Rectal smooth muscle tissue (tissue), 1 donor: ENCODE results near the gene EPHB2.
"Not testable (repeated sequence)": the region's sequence is repeated elsewhere in the genome, so short reads cannot be mapped to it uniquely, and the experiment has no call there.

ENCODE experiments used
- H3K27ac ChIP-seq: one replicate; pipeline ENCODE4 v1.7.0; 2013; ENCODE audit warnings: low read depth, low read length, inconsistent platforms
- H3K27me3 ChIP-seq: one replicate; pipeline ENCODE4 v1.7.0; 2013; ENCODE audit warnings: low read length; ENCODE audit not compliant: control insufficient read depth, insufficient read depth
- H3K36me3 ChIP-seq: one replicate; pipeline ENCODE4 v1.7.0; 2013; ENCODE audit warnings: low read length; ENCODE audit not compliant: control insufficient read depth, insufficient read depth
- H3K4me1 ChIP-seq: one replicate; pipeline ENCODE4 v1.7.0; 2013; ENCODE audit warnings: low read length; ENCODE audit not compliant: control insufficient read depth, insufficient read depth
- H3K4me3 ChIP-seq: one replicate; pipeline ENCODE4 v1.7.0; 2013; ENCODE audit warnings: low read length
- H3K9ac ChIP-seq: one replicate; pipeline ENCODE4 v1.7.0; 2013; ENCODE audit warnings: low read length

Gene EPHB2

GRCh38 chr1:22828484-22829308 is 118.1 kb downstream of the EPHB2 start:
- no peak overlapping the region for H3K4me3 ChIP-seq
- H3K4me1 ChIP-seq, result no peaks in the 10 kb centered on the region
- H3K36me3 ChIP-seq, result no peaks in the 10 kb centered on the region
- H3K27me3 ChIP-seq, result no peaks in the 10 kb centered on the region
- no peak overlapping the region for H3K9ac ChIP-seq
- no peak overlapping the region for H3K27ac ChIP-seq

DNA sequence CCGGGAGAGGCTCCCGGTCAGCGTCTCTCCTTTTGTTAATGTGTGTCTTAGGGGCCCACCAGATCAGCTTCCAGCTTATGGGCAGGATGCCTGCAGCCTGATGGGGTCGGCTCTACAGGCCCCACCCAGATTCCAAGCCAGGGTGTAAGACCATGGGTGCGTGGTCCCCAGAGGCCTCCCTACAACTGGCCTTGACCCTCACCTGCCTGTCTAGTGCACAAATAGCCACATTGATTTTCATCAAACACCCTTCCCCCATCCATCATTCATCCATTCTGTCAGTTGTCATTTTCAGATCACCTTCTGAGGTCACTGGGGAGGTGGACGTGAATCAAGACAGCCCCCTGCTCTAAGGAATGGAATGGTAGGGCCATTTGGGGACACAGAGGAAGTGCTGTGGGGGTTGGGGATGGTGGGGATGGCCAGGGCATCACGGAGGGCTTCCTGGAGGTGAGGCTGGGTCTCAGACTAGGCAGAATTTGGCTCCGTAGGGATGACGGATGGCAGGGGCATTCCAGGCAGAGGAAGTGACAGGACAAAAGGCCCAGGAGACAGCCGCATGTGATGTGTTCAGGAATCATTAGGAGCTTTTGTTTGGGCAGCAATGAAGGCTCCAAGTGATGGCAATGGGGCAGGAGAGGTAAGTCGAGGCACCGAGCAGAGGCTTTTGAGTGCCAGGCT is 118.8 kb downstream of the EPHB2 start:
- H3K27me3 ChIP-seq, result no peaks in the 10 kb centered on the region
- no peaks in the 10 kb centered on the region for H3K36me3 ChIP-seq
- H3K27ac ChIP-seq, result no peak overlapping the region
- no peaks in the 10 kb centered on the region for H3K4me1 ChIP-seq
- H3K4me3 ChIP-seq, result no peak overlapping the region
- no peak overlapping the region for H3K9ac ChIP-seq

- Histone ChIP-seq H3K4me1 (no peaks in the 10 kb centered on the region), H3K27me3 (no peaks in the 10 kb centered on the region), H3K9ac (no peak overlapping the region), H3K36me3 (no peaks in the 10 kb centered on the region), H3K4me3 (no peak overlapping the region), H3K27ac (no peak overlapping the region)
Observed at GRCh38 chr1:22830041-22830566, 119.5 kb downstream of the EPHB2 start.

- no peaks in the 10 kb centered on the region for H3K4me1 ChIP-seq
- no peak overlapping the region for H3K4me3 ChIP-seq
- no peak overlapping the region for H3K9ac ChIP-seq
- no peaks in the 10 kb centered on the region for H3K27me3 ChIP-seq
- no peak overlapping the region for H3K27ac ChIP-seq
- no peaks in the 10 kb centered on the region for H3K36me3 ChIP-seq
Observed at GRCh38 chr1:22830757-22831340, 120.2 kb downstream of the EPHB2 start.

- no peaks in the 10 kb centered on the region for H3K4me1 ChIP-seq
- no peak overlapping the region for H3K4me3 ChIP-seq
- H3K27me3 ChIP-seq, result no peaks in the 10 kb centered on the region
- H3K9ac ChIP-seq, result no peak overlapping the region
- H3K27ac ChIP-seq, result no peak overlapping the region
- no peaks in the 10 kb centered on the region for H3K36me3 ChIP-seq
Observed at GRCh38 chr1:22831729-22832413, 121.2 kb downstream of the EPHB2 start.

DNA sequence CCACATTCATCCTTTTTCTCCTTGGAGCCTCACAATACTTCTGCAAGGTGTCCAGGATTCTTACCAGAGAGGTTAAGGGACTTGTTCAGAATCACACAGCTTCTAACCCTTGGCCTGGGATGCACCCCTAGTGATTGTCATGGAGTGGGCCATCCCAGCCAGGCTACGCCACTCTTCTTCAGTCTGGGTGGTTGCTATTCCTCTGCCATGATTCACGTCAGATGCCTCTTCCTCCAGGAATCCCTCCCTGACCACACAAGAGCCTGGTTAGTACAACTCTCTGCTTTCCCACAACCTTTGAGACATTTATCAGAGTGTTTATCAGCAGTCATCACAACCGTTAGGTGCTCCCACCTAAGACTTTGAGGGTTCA is 121.8 kb downstream of the EPHB2 start:
- Histone ChIP-seq H3K27ac (no peak overlapping the region), H3K4me3 (no peak overlapping the region), H3K9ac (no peak overlapping the region), H3K27me3 (no peaks in the 10 kb centered on the region), H3K4me1 (no peaks in the 10 kb centered on the region), H3K36me3 (no peaks in the 10 kb centered on the region)

DNA sequence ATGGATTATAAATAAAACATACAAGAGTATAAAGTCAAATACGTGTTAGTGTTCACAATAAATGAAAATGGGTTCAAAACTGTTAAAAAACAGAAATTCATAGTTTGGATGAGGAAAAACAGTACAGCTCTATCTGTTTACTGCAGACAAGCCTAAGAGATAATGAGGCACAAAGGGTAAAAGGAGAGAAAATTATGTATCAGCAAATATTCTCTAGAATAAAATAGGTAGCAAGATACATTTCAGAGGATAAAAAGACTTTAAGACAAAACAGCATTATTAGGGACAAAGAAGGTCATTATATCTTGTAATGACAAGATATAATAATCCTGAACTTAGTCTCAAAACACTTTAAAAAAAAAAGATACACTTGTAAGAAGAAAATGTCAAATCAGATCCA is 123.1 kb downstream of the EPHB2 start:
- H3K4me1 ChIP-seq, result no peaks in the 10 kb centered on the region

DNA sequence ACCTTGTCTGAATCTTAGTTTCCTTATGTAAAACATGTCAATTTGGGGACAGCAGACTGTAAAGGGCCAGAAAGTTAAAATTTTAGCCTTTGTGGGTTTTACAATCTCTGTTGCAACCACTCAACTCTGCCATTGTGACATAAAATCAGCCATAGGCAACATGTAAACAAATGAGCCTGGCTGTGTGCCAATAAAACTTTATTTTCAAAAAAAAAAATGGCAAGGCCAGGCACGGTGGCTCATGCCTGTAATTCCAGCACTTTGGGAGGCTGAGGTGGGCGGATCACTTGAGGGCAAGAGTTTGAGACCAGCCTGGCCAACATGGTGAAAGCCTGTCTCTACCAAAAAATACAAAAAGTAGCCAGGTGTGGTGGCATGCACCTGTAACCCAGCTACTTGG is 123.8 kb downstream of the EPHB2 start:
- H3K4me3 ChIP-seq, H3K9ac ChIP-seq, H3K27ac ChIP-seq, H3K36me3 ChIP-seq, H3K4me1 ChIP-seq, H3K27me3 ChIP-seq: not testable (repeated sequence)

More for the DNA sequence above, 123.1 kb downstream of the EPHB2 start:
- no peaks in the 10 kb centered on the region for H3K36me3 ChIP-seq
- H3K4me3 ChIP-seq, result no peak overlapping the region
- H3K27ac ChIP-seq, result no peak overlapping the region
- H3K27me3 ChIP-seq, result no peaks in the 10 kb centered on the region
- H3K9ac ChIP-seq, result no peak overlapping the region

- Histone ChIP-seq H3K9ac (no peak overlapping the region), H3K36me3 (no peaks in the 10 kb centered on the region), H3K4me3 (no peak overlapping the region), H3K27ac (no peak overlapping the region), H3K4me1 (no peaks in the 10 kb centered on the region), H3K27me3 (no peaks in the 10 kb centered on the region)
Observed at GRCh38 chr1:22835636-22836319, 125.1 kb downstream of the EPHB2 start.

- no peaks in the 10 kb centered on the region for H3K36me3 ChIP-seq
Observed at GRCh38 chr1:22836850-22837249, 126.2 kb downstream of the EPHB2 start.

DNA sequence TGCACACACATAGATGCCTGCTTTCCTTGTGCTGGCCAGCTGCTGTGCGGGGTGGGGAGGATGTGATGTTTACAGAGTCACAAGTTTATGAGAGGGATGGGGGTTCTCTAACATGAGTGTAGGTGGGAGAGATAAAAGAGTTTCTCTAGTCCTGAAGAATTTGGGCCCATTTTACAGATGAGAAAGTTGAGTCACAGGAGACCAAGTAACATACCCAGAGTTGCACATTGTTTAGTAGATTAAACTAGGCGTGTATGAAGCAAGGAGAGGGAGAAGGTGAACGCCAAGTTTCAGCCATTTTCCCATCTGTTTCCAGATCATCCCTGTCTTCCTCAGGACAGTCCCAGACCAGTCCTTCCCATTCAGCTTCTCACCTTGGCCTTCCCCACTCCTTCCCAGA is 126.7 kb downstream of the EPHB2 start:
- H3K27me3 ChIP-seq, result no peaks in the 10 kb centered on the region

More at GRCh38 chr1:22836850-22837249, 126.2 kb downstream of the EPHB2 start:
- H3K9ac ChIP-seq, result no peak overlapping the region
- no peaks in the 10 kb centered on the region for H3K27me3 ChIP-seq
- H3K4me1 ChIP-seq, result no peaks in the 10 kb centered on the region
- no peak overlapping the region for H3K27ac ChIP-seq
- H3K4me3 ChIP-seq, result no peak overlapping the region

DNA sequence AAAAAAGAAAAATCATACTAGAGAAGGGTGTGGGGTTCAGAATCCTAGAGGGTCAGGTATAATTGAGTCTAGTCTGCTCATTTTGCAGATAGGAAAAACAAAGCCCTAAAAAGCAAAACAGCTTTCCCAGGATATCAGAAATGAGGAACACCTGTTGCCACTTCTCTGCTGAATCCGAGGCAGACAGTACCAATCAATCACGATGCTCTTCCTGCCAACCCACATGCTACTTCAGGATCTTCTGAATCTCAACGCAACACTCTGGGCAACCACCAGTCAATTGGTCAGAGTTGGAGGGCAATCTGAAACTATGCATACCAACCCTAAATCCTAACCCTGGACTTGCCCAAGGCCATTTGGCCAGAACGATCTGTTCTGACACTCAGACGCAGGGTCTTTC is 128.3 kb downstream of the EPHB2 start:
- Histone ChIP-seq H3K27ac (no peak overlapping the region), H3K36me3 (no peaks in the 10 kb centered on the region), H3K9ac (no peak overlapping the region), H3K4me3 (no peak overlapping the region), H3K27me3 (no peaks in the 10 kb centered on the region), H3K4me1 (no peaks in the 10 kb centered on the region)

More for the DNA sequence above, 126.7 kb downstream of the EPHB2 start:
- H3K9ac ChIP-seq, result no peak overlapping the region
- H3K36me3 ChIP-seq, result no peaks in the 10 kb centered on the region
- H3K4me3 ChIP-seq, result no peak overlapping the region
- H3K4me1 ChIP-seq, result no peaks in the 10 kb centered on the region
- H3K27ac ChIP-seq, result no peak overlapping the region
